Esophagus squamous epithelium (tissue), 5 donors: ENCODE results near the gene TCEAL1. TPM values are rescaled to one million over a fixed set of nuclear protein-coding genes. Genes with fewer than 3 reads are reported as not detected.

ENCODE experiments used
- DNase-seq: peaks from one replicate; lab custom pipeline; 2025; lab: John Stamatoyannopoulos, UW
- H3K27ac ChIP-seq, 4 donors: fragments of 200-600 bp; sonication (generic); one replicate each; pipeline ENCODE4 v1.5.1; 2016 to 2019; ENCODE audit warnings: mild to moderate bottlenecking in 1 of 4
- H3K27me3 ChIP-seq, 4 donors: fragments of 200-600 bp; sonication (generic); 1 replicate in 3 of 4; 2 replicates in 1 of 4; pipeline versions ENCODE4 v1.5.1 to v1.6.0; 2017 to 2021; ENCODE audit warnings: antibody characterized with exemption in 1 of 4
- H3K36me3 ChIP-seq, 3 donors: fragments of 200-600 bp; sonication (generic); one replicate each; pipeline ENCODE4 v1.5.1; 2016 to 2019
- H3K4me1 ChIP-seq, 3 donors: fragments of 200-600 bp; sonication (generic); one replicate each; pipeline ENCODE4 v1.5.1; 2017 to 2019
- H3K4me3 ChIP-seq, 4 donors: fragments of 200-600 bp; sonication (generic); 1 replicate in 3 of 4; 2 replicates in 1 of 4; pipeline ENCODE4 v1.5.1; 2016 to 2019; ENCODE audit warnings: mild to moderate bottlenecking in 2 of 4, moderate library complexity in 1 of 4
- H3K9me3 ChIP-seq, 3 donors: fragments of 200-600 bp; sonication (generic); one replicate each; pipeline ENCODE4 v1.5.1; 2016 to 2019
- POLR2A ChIP-seq, 4 donors: fragments of 450-650 bp; IDR thresholded peaks; one replicate each; pipeline ENCODE4 v1.6.1; 2017; ENCODE audit warnings: antibody characterized with exemption in 4 of 4, mild to moderate bottlenecking in 4 of 4, moderate library complexity in 3 of 4
- WGBS, 2 donors: methylation state at CpG; one replicate each; pipeline ENCODE4 v1.1.5; 2018; 5-methylcytosine and 5-hydroxymethylcytosine counted together
- intact Hi-C: fragments of 100-400 bp; cut with DNase I; formaldehyde crosslinking; loops from one replicate; pipeline ENCODE4 v1.15.0; 2022
- total RNA-seq, 4 donors: library from RNA; depleted of rRNA; stranded (reverse); fragments of >200 nt; gene quantifications; one replicate each; pipeline ENCODE4 v1.1.0, GENCODE V29; 2016
- TF ChIP-seq, protein P1 (sequence below), 6 experiments: fragments of 450-650 bp in 4 of 6; fragments of 200-600 bp in 2 of 6; sonication (generic) in 2 of 6; IDR thresholded peaks; one replicate each; pipeline ENCODE4 v1.5.1; 2016 to 2019; ENCODE audit warnings: antibody characterized with exemption in 6 of 6, mild to moderate bottlenecking in 4 of 6, moderate library complexity in 4 of 6
- donor health status: DM: yes; HTN: yes; CAD: no.

TCEAL1 gene
- total RNA-seq, 4 donors from 2014 or later: 10.9 to 89.6 (median 25.7) TPM

DNA sequence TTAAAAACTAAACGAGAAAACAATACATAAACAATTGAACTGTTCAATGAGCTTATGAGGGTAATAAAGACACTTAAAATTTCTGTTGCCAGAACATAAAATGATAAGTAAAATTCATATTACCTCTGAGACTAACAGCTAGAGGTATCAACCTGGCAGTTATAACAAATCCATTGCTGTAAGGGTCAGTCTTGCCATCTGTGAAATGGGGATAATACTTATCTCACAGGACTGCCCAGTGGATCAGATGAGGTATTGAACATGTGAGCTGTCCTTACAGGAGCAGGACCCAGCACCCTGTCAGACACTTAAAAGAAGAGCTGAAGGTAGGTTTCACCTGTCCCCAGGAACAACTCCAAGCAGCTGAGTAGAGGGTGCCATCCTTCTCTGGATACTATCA lies 18.5 kb upstream of the TCEAL1 start:
- H3K36me3 ChIP-seq: no peaks in the 10 kb centered on the region
- WGBS, 2 donors: 33 to 50% methylated on average over 1 of the region's 1 CpG
- DNase-seq: no peak
- H3K4me3 ChIP-seq: no peak overlapping the region
- peaks cover 0 to 14% (median 0%) of the 10 kb centered on the region in 3 donors for H3K4me1 ChIP-seq
- H3K27me3 ChIP-seq: no peaks in the 10 kb centered on the region
- H3K9me3 ChIP-seq: no peaks in the 10 kb centered on the region
- no peak overlapping the region for H3K27ac ChIP-seq
- intact Hi-C loops: no loop called here
- no peak for TF ChIP-seq POLR2A (IDR thresholded peaks at IDR 0.05)
- TF ChIP-seq, protein P1, sequence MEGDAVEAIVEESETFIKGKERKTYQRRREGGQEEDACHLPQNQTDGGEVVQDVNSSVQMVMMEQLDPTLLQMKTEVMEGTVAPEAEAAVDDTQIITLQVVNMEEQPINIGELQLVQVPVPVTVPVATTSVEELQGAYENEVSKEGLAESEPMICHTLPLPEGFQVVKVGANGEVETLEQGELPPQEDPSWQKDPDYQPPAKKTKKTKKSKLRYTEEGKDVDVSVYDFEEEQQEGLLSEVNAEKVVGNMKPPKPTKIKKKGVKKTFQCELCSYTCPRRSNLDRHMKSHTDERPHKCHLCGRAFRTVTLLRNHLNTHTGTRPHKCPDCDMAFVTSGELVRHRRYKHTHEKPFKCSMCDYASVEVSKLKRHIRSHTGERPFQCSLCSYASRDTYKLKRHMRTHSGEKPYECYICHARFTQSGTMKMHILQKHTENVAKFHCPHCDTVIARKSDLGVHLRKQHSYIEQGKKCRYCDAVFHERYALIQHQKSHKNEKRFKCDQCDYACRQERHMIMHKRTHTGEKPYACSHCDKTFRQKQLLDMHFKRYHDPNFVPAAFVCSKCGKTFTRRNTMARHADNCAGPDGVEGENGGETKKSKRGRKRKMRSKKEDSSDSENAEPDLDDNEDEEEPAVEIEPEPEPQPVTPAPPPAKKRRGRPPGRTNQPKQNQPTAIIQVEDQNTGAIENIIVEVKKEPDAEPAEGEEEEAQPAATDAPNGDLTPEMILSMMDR (IDR thresholded peaks at IDR 0.05): no peak

- no peaks in the 10 kb centered on the region for H3K9me3 ChIP-seq
- WGBS, 2 donors: 31 to 69% methylated on average over 1 of the region's 1 CpG
- TF ChIP-seq, protein P1 (IDR thresholded peaks at IDR 0.05): no peak
- no peak for TF ChIP-seq POLR2A (IDR thresholded peaks at IDR 0.05)
- intact Hi-C loops: no loop called here
- H3K27ac ChIP-seq: no peak overlapping the region
- DNase-seq: no peak
- H3K4me1 ChIP-seq: peaks cover 0 to 8% (median 0%) of the 10 kb centered on the region in 3 donors
- no peaks in the 10 kb centered on the region for H3K27me3 ChIP-seq
- H3K36me3 ChIP-seq: no peaks in the 10 kb centered on the region
- H3K4me3 ChIP-seq: no peak overlapping the region
Measured at GRCh38 chrX:103613362-103613890, 15.3 kb upstream of the TCEAL1 start.

GRCh38 chrX:103614999-103615398 lies 13.8 kb upstream of the TCEAL1 start:
- Histone ChIP-seq H3K4me1 (no peaks in the 10 kb centered on the region), H3K27ac (no peak overlapping the region), H3K9me3 (no peaks in the 10 kb centered on the region), H3K4me3 (no peak overlapping the region), H3K27me3 (no peaks in the 10 kb centered on the region), H3K36me3 (no peaks in the 10 kb centered on the region)
- TF ChIP-seq, protein P1 (IDR thresholded peaks at IDR 0.05): no peak
- TF ChIP-seq POLR2A (IDR thresholded peaks at IDR 0.05): no peak
- 63 to 100% methylated on average over 1 of the region's 1 CpG for WGBS, 2 donors
- intact Hi-C loops: no loop called here
- no peak for DNase-seq

DNA sequence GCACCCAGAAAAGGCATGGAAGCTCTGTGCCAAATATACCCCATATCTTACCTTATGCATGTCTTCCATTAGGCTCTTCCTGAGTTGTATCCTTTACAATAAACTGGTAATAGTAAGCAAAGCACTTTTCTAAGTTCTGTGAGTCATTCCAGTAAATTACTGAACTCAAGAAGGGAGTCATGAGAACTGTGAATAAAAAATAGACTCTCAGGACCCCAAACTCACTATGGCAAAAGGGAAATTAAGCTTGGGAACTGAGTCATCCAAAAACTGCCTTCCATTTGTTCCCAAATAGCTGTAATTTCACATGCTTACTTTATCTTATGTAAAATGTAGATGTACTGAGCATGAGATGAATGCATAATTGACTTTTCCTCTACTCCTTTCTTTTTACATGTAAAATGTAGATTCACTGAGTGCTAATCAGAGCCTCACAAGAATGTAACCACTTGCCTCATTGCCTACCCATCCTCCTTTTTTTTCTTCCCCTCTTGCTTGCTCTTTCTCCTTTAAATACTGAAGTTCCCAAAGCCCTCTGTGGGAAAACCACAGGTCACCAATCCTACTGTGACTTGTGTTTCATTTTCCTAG lies 12.9 kb upstream of the TCEAL1 start:
- Histone ChIP-seq H3K36me3 (no peaks in the 10 kb centered on the region), H3K9me3 (no peaks in the 10 kb centered on the region), H3K27ac (no peak overlapping the region), H3K27me3 (no peaks in the 10 kb centered on the region), H3K4me1 (no peaks in the 10 kb centered on the region), H3K4me3 (no peak overlapping the region)
- no peak for DNase-seq
- intact Hi-C loops: no loop called here
- no peak for TF ChIP-seq POLR2A (IDR thresholded peaks at IDR 0.05)
- TF ChIP-seq, protein P1 (IDR thresholded peaks at IDR 0.05): no peak

- no peaks in the 10 kb centered on the region for H3K4me1 ChIP-seq
- H3K4me3 ChIP-seq: no peak overlapping the region
- no peaks in the 10 kb centered on the region for H3K36me3 ChIP-seq
- TF ChIP-seq, protein P1 (IDR thresholded peaks at IDR 0.05): no peak
- TF ChIP-seq POLR2A (IDR thresholded peaks at IDR 0.05): no peak
- WGBS, 2 donors: 26 to 50% methylated on average over 1 of the region's 1 CpG
- no peaks in the 10 kb centered on the region for H3K9me3 ChIP-seq
- no peak overlapping the region for H3K27ac ChIP-seq
- no peak for DNase-seq
- H3K27me3 ChIP-seq: no peaks in the 10 kb centered on the region
- intact Hi-C loops: no loop called here
Measured at GRCh38 chrX:103616676-103617186, 12.0 kb upstream of the TCEAL1 start.
